WI38 (cell line): Measurements from ENCODE around the gene UNC13D.
"Not testable (repeated sequence)": the region's sequence is repeated elsewhere in the genome, so short reads cannot be mapped to it uniquely, and the experiment has no call there.

Source experiments
- H3K4me3 ChIP-seq: 2 replicates; pipeline ENCODE4 v1.5.1; 2011; ENCODE audit warnings: low read depth, mild to moderate bottlenecking, control low read depth, low read length
- TF ChIP-seq, protein P1 (sequence below): IDR thresholded peaks from 2 replicates; pipeline ENCODE4 v1.5.1; 2012; ENCODE audit warnings: low read depth, mild to moderate bottlenecking, control low read depth, low read length

The UNC13D gene

GRCh38 chr17:75813081-75814020 lies 30.9 kb downstream of the UNC13D start:
- TF ChIP-seq, protein P1, sequence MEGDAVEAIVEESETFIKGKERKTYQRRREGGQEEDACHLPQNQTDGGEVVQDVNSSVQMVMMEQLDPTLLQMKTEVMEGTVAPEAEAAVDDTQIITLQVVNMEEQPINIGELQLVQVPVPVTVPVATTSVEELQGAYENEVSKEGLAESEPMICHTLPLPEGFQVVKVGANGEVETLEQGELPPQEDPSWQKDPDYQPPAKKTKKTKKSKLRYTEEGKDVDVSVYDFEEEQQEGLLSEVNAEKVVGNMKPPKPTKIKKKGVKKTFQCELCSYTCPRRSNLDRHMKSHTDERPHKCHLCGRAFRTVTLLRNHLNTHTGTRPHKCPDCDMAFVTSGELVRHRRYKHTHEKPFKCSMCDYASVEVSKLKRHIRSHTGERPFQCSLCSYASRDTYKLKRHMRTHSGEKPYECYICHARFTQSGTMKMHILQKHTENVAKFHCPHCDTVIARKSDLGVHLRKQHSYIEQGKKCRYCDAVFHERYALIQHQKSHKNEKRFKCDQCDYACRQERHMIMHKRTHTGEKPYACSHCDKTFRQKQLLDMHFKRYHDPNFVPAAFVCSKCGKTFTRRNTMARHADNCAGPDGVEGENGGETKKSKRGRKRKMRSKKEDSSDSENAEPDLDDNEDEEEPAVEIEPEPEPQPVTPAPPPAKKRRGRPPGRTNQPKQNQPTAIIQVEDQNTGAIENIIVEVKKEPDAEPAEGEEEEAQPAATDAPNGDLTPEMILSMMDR = no peak

GRCh38 chr17:75812096-75813013 lies 31.8 kb downstream of the UNC13D start:
- TF ChIP-seq, protein P1 = no peak
- H3K4me3 ChIP-seq = no peak overlapping the region

More at GRCh38 chr17:75813081-75814020, 30.9 kb downstream of the UNC13D start:
- H3K4me3 ChIP-seq = no peak overlapping the region

DNA sequence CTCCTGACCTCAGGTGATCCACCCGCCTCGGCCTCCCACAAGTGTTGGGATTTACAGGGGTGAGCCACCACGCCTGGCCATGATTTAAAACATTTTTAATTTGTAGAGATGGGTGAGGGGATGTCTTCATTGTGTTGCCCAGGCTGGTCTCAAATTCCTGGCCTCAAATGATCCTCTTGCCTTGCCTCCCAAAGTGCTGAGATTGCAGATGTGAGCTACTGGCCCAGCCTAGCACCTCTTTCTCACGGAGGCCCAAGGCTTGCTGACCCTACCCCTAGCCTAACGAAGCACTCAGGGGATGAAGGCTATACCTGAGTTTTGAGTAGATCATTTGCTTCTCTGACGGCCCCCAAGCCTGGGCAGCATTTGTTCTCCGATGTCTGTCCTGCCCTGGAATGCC lies 33.0 kb downstream of the UNC13D start:
- H3K4me3 ChIP-seq = no peak overlapping the region
- TF ChIP-seq, protein P1 = no peak

DNA sequence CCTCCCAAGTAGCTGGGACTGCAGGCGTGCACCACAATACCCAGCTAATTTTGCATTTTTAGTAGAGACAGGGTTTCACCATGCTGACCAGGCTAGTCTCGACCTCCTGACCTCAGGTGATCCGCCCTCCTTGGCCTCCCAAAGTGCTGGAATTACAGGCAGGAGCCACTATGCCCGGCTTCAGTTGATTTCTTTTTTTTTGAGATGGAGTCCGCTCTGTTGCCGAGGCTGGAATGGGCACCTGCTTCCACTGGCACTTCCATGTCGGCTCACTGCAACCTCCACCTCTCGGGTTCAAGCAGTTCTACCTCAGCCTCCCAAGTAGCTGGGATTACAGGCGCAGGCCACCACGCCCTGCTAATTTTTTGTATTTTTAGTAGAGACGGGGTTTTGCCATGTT lies 33.4 kb downstream of the UNC13D start:
- H3K4me3 ChIP-seq = not testable (repeated sequence)

DNA sequence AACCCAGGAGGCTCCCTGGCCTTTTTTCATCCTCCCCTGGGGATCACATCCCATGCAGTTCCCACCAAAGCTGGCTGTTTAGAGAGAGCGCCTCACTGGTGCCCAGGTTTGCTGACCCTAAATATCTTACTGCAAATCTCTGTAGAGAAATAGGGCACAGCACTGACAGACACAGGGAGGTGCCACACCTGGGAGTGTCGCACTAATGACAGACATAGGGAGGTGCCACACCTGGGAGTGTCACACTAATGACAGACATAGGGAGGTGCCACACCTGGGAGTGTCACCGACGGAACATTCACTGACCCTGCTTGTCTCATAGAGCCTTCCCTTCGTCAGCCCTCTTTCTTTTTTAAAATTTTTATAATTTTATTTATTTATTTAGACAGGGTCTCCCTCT lies 34.0 kb downstream of the UNC13D start:
- no peak overlapping the region for H3K4me3 ChIP-seq
- TF ChIP-seq, protein P1 = no peak

GRCh38 chr17:75809631-75810111 lies 34.5 kb downstream of the UNC13D start:
- TF ChIP-seq, protein P1 = no peak
- H3K4me3 ChIP-seq = no peak overlapping the region

- H3K4me3 ChIP-seq = no peak overlapping the region
- TF ChIP-seq, protein P1 = no peak
Measured at GRCh38 chr17:75808905-75809621, 35.1 kb downstream of the UNC13D start.
